Measurements from ENCODE around the gene RYR2. TPM values are rescaled to one million over a fixed set of nuclear protein-coding genes. Genes with fewer than 3 reads are reported as not detected.

The RYR2 gene
- total RNA-seq, 6 experiments from 2014 or later = 0.02 to 0.43 (median 0.16) TPM

DNA sequence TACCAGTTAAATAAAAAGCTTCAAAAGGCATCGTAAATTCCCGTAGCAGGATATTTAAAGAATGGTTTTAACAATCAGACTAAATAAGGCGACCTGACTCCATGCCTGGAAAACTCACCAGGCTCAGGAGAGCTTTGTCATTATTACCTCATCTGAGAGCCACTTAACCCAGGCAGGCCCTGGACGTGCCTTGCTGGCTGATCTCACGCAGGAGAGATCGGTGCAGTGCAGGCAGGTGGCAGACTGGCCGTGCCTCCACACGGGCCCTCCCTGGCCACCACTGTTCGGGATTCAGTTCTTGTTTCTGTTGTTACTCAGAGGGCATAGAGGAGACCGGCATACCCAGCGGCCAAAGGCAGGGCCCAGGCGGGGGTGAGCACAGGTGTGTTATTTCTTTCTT, 44.1 kb upstream of the RYR2 start:
- no peaks in the 10 kb centered on the region for H3K36me3 ChIP-seq
- no peak overlapping the region for H3K4me3 ChIP-seq
- H3K4me1 ChIP-seq = no peaks in the 10 kb centered on the region
- TF ChIP-seq POLR2A (IDR thresholded peaks at IDR 0.05) = no peak
- TF ChIP-seq, protein P1, sequence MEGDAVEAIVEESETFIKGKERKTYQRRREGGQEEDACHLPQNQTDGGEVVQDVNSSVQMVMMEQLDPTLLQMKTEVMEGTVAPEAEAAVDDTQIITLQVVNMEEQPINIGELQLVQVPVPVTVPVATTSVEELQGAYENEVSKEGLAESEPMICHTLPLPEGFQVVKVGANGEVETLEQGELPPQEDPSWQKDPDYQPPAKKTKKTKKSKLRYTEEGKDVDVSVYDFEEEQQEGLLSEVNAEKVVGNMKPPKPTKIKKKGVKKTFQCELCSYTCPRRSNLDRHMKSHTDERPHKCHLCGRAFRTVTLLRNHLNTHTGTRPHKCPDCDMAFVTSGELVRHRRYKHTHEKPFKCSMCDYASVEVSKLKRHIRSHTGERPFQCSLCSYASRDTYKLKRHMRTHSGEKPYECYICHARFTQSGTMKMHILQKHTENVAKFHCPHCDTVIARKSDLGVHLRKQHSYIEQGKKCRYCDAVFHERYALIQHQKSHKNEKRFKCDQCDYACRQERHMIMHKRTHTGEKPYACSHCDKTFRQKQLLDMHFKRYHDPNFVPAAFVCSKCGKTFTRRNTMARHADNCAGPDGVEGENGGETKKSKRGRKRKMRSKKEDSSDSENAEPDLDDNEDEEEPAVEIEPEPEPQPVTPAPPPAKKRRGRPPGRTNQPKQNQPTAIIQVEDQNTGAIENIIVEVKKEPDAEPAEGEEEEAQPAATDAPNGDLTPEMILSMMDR (IDR thresholded peaks at IDR 0.05) = no peak
- intact Hi-C loops (cut with DNase I) = no loop called here
- no peaks in the 10 kb centered on the region for H3K9me3 ChIP-seq
- 31% methylated on average over 3 of the region's 12 CpGs for WGBS (ENCODE audit: insufficient coverage, low coverage, low lambda C conversion rate, missing lambda C conversion rate)
- DNase-seq (no peak), ATAC-seq (no peak)
- no peak overlapping the region for H3K27ac ChIP-seq
- no peaks in the 10 kb centered on the region for H3K27me3 ChIP-seq

DNA sequence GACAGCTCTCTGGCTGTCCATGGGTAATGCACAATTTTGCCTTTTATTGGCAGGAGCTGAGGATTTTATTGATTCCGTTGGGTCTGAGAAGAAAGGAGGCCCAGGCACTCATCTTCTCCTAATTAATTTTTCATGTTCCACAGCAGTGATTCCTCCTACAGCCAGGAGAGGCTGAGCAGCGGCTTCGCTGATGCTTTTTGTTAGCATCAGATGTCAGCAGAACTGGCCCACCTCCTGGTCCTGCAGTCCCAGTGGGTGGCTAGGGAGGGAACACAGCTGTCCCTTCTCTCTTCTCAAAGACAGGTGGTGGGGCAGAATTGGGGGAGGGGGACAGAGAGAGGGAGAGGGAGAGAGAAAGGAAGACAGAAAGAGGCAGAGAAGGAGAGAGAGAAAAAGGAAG, 43.4 kb upstream of the RYR2 start:
- no peaks in the 10 kb centered on the region for H3K4me1 ChIP-seq
- WGBS (ENCODE audit: insufficient coverage, low coverage, low lambda C conversion rate, missing lambda C conversion rate) = 45% methylated on average over 1 of the region's 3 CpGs
- H3K27ac ChIP-seq = no peak overlapping the region
- no peak for TF ChIP-seq POLR2A (IDR thresholded peaks at IDR 0.05)
- TF ChIP-seq, protein P1 (IDR thresholded peaks at IDR 0.05) = no peak
- H3K4me3 ChIP-seq = no peak overlapping the region
- intact Hi-C loops (cut with DNase I) = no loop called here
- H3K9me3 ChIP-seq = no peaks in the 10 kb centered on the region
- DNase-seq (no peak), ATAC-seq (no peak)
- H3K27me3 ChIP-seq = no peaks in the 10 kb centered on the region
- no peaks in the 10 kb centered on the region for H3K36me3 ChIP-seq

DNA sequence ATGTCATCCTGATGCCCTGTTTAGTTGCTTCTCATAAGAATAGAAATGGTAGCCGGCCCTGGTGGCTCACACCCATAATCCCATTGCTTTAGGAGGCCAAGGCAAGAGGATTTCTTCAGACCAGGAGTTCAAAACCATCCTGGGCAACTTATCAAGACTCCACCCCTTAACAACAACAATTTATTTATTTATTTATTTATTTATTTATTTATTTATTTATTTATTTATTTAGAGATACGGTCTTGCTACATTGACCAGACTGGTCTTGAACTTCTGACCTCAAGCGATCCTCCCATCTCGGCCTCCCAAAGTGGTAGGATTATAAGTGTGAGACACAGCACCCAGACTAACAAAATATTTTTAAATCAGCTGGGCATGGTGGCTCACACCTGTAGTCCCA, 41.8 kb upstream of the RYR2 start:
- ATAC-seq = no peak
- Histone ChIP-seq H3K9me3 (no peaks in the 10 kb centered on the region), H3K36me3 (no peaks in the 10 kb centered on the region), H3K27me3 (no peaks in the 10 kb centered on the region), H3K4me1 (no peaks in the 10 kb centered on the region), H3K27ac (no peak overlapping the region), H3K4me3 (no peak overlapping the region)
- DNase-seq = no peak
- TF ChIP-seq, protein P1 (IDR thresholded peaks at IDR 0.05) = no peak
- TF ChIP-seq POLR2A (IDR thresholded peaks at IDR 0.05) = no peak
- 81% methylated on average over 4 of the region's 4 CpGs for WGBS (ENCODE audit: insufficient coverage, low coverage, low lambda C conversion rate, missing lambda C conversion rate)
- intact Hi-C loops (cut with DNase I) = no loop called here

DNA sequence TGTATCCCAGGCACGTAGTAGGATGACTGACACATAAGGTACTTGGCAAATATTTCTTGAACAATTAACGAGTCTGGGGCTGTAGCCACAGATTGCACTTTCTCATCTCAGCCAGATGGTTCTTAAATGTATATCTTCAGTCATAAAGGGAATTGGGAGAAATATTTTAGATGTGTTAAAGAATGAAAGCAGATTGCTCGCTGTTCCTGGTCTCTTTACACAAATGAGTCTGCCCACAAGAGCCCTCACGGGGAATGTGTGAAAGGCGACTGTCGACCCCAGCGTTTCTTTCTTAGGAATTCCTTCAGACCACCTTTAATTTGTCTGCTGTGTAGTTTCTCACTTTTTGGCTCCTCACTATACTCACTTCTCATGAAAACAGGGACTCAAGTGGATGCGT, 38.5 kb upstream of the RYR2 start:
- intact Hi-C loops (cut with DNase I) = no loop called here
- H3K4me1 ChIP-seq = no peaks in the 10 kb centered on the region
- no peaks in the 10 kb centered on the region for H3K36me3 ChIP-seq
- no peak overlapping the region for H3K27ac ChIP-seq
- H3K4me3 ChIP-seq = no peak overlapping the region
- no peaks in the 10 kb centered on the region for H3K27me3 ChIP-seq
- no peak for DNase-seq
- H3K9me3 ChIP-seq = no peaks in the 10 kb centered on the region
- no peak for ATAC-seq
- WGBS (ENCODE audit: insufficient coverage, low coverage, low lambda C conversion rate, missing lambda C conversion rate) = 39% methylated on average over 8 of the region's 8 CpGs
- no peak for TF ChIP-seq POLR2A (IDR thresholded peaks at IDR 0.05)
- TF ChIP-seq, protein P1 (IDR thresholded peaks at IDR 0.05) = no peak

DNA sequence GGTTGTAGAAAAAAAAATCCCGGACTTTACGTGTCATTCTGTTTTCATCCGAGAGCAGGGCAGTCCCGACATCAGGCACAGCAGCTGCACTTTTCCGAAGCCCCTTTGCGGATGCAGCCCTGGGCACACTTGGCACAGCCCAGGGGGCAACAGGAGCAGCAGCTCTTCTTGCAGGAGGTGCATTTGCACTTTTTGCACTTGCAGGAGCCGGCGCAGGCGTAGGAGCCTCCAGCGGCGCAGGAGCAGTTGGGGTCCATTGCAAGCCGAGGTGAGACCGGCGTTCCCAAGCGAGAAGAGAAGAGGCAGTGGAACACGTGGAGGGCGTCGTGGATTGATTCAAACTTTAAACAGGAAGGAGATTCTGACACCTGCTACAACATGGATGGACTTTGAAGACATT, 37.9 kb upstream of the RYR2 start, which contains the start of gene MT1HL1:
Gene MT1HL1, minus strand, starts transcription at position 326 of the 400 bp plus-strand sequence. Its CDS starts 69 bp downstream, at position 257.
- Histone ChIP-seq H3K4me1 (no peaks in the 10 kb centered on the region), H3K27me3 (no peaks in the 10 kb centered on the region), H3K9me3 (no peaks in the 10 kb centered on the region), H3K4me3 (no peak within 1 kb of the TSS), H3K27ac (no peak within 1 kb of the TSS), H3K36me3 (no peaks in the 10 kb centered on the region)
- WGBS (ENCODE audit: insufficient coverage, low coverage, low lambda C conversion rate, missing lambda C conversion rate) = 75% methylated on average over 13 of the region's 18 CpGs
- DNase-seq = no peak
- ATAC-seq = no peak
- intact Hi-C loops (cut with DNase I) = no loop called here
- TF ChIP-seq POLR2A (IDR thresholded peaks at IDR 0.05) = no peak
- TF ChIP-seq, protein P1 (IDR thresholded peaks at IDR 0.05) = no peak
